PC-9 (cell line): Measurements from ENCODE around the gene FAM20C. TPM values are rescaled to one million over a fixed set of nuclear protein-coding genes. Genes with fewer than 3 reads are reported as not detected.

Experiments used
- BruUV-seq: library from RNA; stranded (reverse); fragments of 400-500 nt; replicated peaks from 2 replicates; lab custom pipeline; 2021; lab: Mats Ljungman, UMichigan
- CTCF ChIA-PET: fragments of 300-600 bp; sonication (Branson Sonifier 250); formaldehyde crosslinking; loops from one replicate; lab custom pipeline; 2022; ENCODE audit warnings: antibody characterized with exemption; lab: Charles Lee
- POLR2A ChIA-PET: fragments of 300-600 bp; sonication (Branson Sonifier 250); formaldehyde crosslinking; loops from one replicate; lab custom pipeline; 2022; ENCODE audit warnings: antibody characterized with exemption; ENCODE audit not compliant: unreplicated experiment; lab: Charles Lee
- DNase-seq, 2 experiments: peaks; one replicate each; pipeline versions ENCODE4 v3.0.0 to v3.0.0-alpha.2; 2015 to 2022; ENCODE audit warnings: mixed read lengths in 1 of 2
- H2AFZ ChIP-seq: fragments of 200-600 bp; sonication (generic); 2 replicates; pipeline ENCODE4 v1.8.1; 2017; ENCODE audit warnings: antibody characterized with exemption
- H3F3A ChIP-seq: fragments of 200-600 bp; sonication (generic); 2 replicates; pipeline ENCODE4 v1.8.1; 2017; ENCODE audit warnings: antibody characterized with exemption, mild to moderate bottlenecking, low read depth; ENCODE audit not compliant: insufficient read depth
- H3K27ac ChIP-seq: fragments of 200-600 bp; sonication (generic); 2 replicates; pipeline ENCODE4 v1.6.1; 2016; ENCODE audit warnings: mixed run types
- H3K27me3 ChIP-seq: fragments of 200-600 bp; sonication (generic); 2 replicates; pipeline ENCODE4 v1.6.1; 2016; ENCODE audit warnings: low read depth, mixed run types; ENCODE audit not compliant: insufficient read depth
- H3K36me3 ChIP-seq: fragments of 200-600 bp; sonication (generic); 2 replicates; pipeline ENCODE4 v1.6.1; 2016; ENCODE audit warnings: low read depth, mixed run types
- H3K4me1 ChIP-seq: fragments of 200-600 bp; sonication (generic); replicated peaks from 2 replicates; pipeline ENCODE4 v1.6.1; 2016; ENCODE audit warnings: mixed run types; ENCODE audit not compliant: insufficient read depth
- H3K4me2 ChIP-seq: fragments of 200-600 bp; sonication (generic); 2 replicates; pipeline ENCODE4 v1.6.1; 2017; ENCODE audit warnings: mixed run types
- H3K4me3 ChIP-seq: fragments of 200-600 bp; sonication (generic); 2 replicates; pipeline ENCODE4 v1.6.1; 2016; ENCODE audit warnings: mixed run types
- H3K79me2 ChIP-seq: fragments of 200-600 bp; sonication (generic); 2 replicates; pipeline ENCODE4 v1.6.1; 2017; ENCODE audit warnings: low read depth, mixed run types
- H3K9me2 ChIP-seq: fragments of 200-600 bp; sonication (generic); 2 replicates; pipeline ENCODE4 v1.8.1; 2017; ENCODE audit warnings: mild to moderate bottlenecking; ENCODE audit not compliant: insufficient read depth
- H3K9me3 ChIP-seq: fragments of 200-600 bp; sonication (generic); 2 replicates; pipeline ENCODE4 v1.8.1; 2016; ENCODE audit warnings: low read depth; ENCODE audit not compliant: insufficient read depth
- H4K20me1 ChIP-seq: fragments of 200-600 bp; sonication (generic); 2 replicates; pipeline ENCODE4 v1.8.1; 2017; ENCODE audit not compliant: insufficient read depth
- EZH2 ChIP-seq: fragments of 200-600 bp; sonication (generic); IDR thresholded peaks from 2 replicates; pipeline ENCODE4 v1.8.0; 2017; ENCODE audit warnings: antibody characterized with exemption, low read depth
- intact Hi-C: fragments of 100-400 bp; cut with micrococcal nuclease; formaldehyde crosslinking; loops from one replicate; pipeline ENCODE4 v1.10.0; 2022; ENCODE audit not compliant: unreplicated experiment
- total RNA-seq: library from RNA; stranded (reverse); gene quantifications from 2 replicates; pipeline ENCODE4 v1.2.3, GENCODE V29; 2021
- TF ChIP-seq, protein P1 (sequence below): fragments of 200-600 bp; sonication (generic); conservative IDR thresholded peaks from 2 replicates; pipeline ENCODE4 v1.6.1; 2017; ENCODE audit warnings: mixed run types, antibody characterized with exemption, mild to moderate bottlenecking, moderate library complexity

FAM20C gene
- total RNA-seq, 1 experiment from 2014 or later, result 31.0 TPM

- no peak for TF ChIP-seq EZH2
- TF ChIP-seq, protein P1, sequence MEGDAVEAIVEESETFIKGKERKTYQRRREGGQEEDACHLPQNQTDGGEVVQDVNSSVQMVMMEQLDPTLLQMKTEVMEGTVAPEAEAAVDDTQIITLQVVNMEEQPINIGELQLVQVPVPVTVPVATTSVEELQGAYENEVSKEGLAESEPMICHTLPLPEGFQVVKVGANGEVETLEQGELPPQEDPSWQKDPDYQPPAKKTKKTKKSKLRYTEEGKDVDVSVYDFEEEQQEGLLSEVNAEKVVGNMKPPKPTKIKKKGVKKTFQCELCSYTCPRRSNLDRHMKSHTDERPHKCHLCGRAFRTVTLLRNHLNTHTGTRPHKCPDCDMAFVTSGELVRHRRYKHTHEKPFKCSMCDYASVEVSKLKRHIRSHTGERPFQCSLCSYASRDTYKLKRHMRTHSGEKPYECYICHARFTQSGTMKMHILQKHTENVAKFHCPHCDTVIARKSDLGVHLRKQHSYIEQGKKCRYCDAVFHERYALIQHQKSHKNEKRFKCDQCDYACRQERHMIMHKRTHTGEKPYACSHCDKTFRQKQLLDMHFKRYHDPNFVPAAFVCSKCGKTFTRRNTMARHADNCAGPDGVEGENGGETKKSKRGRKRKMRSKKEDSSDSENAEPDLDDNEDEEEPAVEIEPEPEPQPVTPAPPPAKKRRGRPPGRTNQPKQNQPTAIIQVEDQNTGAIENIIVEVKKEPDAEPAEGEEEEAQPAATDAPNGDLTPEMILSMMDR, result no peak
- Histone ChIP-seq H3K27me3 (peaks cover 60% of the 10 kb centered on the region), H3K4me3 (no peak overlapping the region)
Observed at GRCh38 chr7:298375-298702, 106.0 kb downstream of the FAM20C start.

DNA sequence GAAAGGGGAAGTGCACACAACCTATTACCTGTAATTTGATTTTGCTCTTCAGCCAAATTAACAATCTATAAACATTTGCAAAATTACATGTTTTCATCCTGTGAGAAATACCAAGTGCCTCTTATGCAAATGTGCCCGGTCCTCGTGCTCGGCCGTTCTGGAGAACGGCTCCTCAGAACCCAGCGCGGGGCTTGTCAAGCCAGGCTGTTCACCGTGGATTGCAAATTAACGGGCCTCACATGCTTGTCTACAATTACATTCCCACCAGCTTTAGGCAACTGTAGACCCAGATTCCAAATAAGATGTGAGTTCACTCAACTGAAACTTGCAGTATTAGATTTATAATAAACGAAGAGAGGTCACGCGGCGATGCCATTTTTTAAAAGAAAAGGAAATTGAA lies 106.4 kb downstream of the FAM20C start:
- no TSS peak for BruUV-seq
- no peaks in the 10 kb centered on the region for H3F3A ChIP-seq
- no peak for DNase-seq
- no peaks in the 10 kb centered on the region for H3K9me3 ChIP-seq
- no peak overlapping the region for H3K4me3 ChIP-seq
- H3K4me2 ChIP-seq, result no peak overlapping the region
- H3K27ac ChIP-seq, result no peak overlapping the region
- H3K9me2 ChIP-seq, result no peaks in the 10 kb centered on the region
- TF ChIP-seq EZH2, result no peak
- TF ChIP-seq, protein P1, result no peak
- H3K36me3 ChIP-seq, result no peaks in the 10 kb centered on the region
- ChIA-PET CTCF (no interaction called here), POLR2A (no interaction called here)
- H3K27me3 ChIP-seq, result peaks cover 61% of the 10 kb centered on the region
- H3K4me1 ChIP-seq, result no peaks in the 10 kb centered on the region
- no peak overlapping the region for H2AFZ ChIP-seq
- intact Hi-C loops, result no loop called here
- no peaks in the 10 kb centered on the region for H4K20me1 ChIP-seq
- no peaks in the 10 kb centered on the region for H3K79me2 ChIP-seq

More at GRCh38 chr7:298375-298702, 106.0 kb downstream of the FAM20C start:
- no peaks in the 10 kb centered on the region for H3K9me3 ChIP-seq
- POLR2A ChIA-PET, result no interaction called here
- BruUV-seq, result no TSS peak
- CTCF ChIA-PET, result no interaction called here
- H3K4me2 ChIP-seq, result no peak overlapping the region
- no peak overlapping the region for H2AFZ ChIP-seq
- intact Hi-C loops, result no loop called here
- no peaks in the 10 kb centered on the region for H4K20me1 ChIP-seq
- H3K79me2 ChIP-seq, result no peaks in the 10 kb centered on the region
- no peaks in the 10 kb centered on the region for H3F3A ChIP-seq
- no peaks in the 10 kb centered on the region for H3K4me1 ChIP-seq
- no peaks in the 10 kb centered on the region for H3K36me3 ChIP-seq
- H3K27ac ChIP-seq, result no peak overlapping the region
- DNase-seq, result no peak
- H3K9me2 ChIP-seq, result no peaks in the 10 kb centered on the region

GRCh38 chr7:299169-299568 lies 106.8 kb downstream of the FAM20C start:
- no peaks in the 10 kb centered on the region for H3K9me3 ChIP-seq
- no peak overlapping the region for H2AFZ ChIP-seq
- DNase-seq, result no peak
- intact Hi-C loops, result no loop called here
- CTCF ChIA-PET, result no interaction called here
- no peaks in the 10 kb centered on the region for H3K4me1 ChIP-seq
- BruUV-seq, result no TSS peak
- no peak overlapping the region for H3K27ac ChIP-seq
- H3K36me3 ChIP-seq, result no peaks in the 10 kb centered on the region
- H4K20me1 ChIP-seq, result no peaks in the 10 kb centered on the region
- H3F3A ChIP-seq, result no peaks in the 10 kb centered on the region
- peaks cover 57% of the 10 kb centered on the region for H3K27me3 ChIP-seq
- H3K9me2 ChIP-seq, result no peaks in the 10 kb centered on the region
- no peak overlapping the region for H3K4me2 ChIP-seq
- H3K4me3 ChIP-seq, result no peak overlapping the region
- no peak for TF ChIP-seq EZH2
- TF ChIP-seq, protein P1, result no peak
- POLR2A ChIA-PET, result no interaction called here
- no peaks in the 10 kb centered on the region for H3K79me2 ChIP-seq
